SH-SY5Y (cell line): ENCODE measurements around the gene MPRIP.

Experiments
- GATA2 ChIP-seq: IDR thresholded peaks from 2 replicates; pipeline ENCODE4 v1.6.1; 2011; ENCODE audit warnings: mild to moderate bottlenecking, low read depth, low read length
- GATA3 ChIP-seq: IDR thresholded peaks from 2 replicates; pipeline ENCODE4 v1.6.1; 2011; ENCODE audit warnings: low read depth, mild to moderate bottlenecking, low read length, moderate library complexity

The MPRIP gene

GRCh38 chr17:17060001-17060922, 18.0 kb downstream of the MPRIP start:
- TF ChIP-seq GATA2: no peak
- no peak for TF ChIP-seq GATA3

- no peak for TF ChIP-seq GATA2
- TF ChIP-seq GATA3: no peak
Measured at GRCh38 chr17:17060930-17061329, 18.7 kb downstream of the MPRIP start.

GRCh38 chr17:17061516-17061915, 19.3 kb downstream of the MPRIP start:
- TF ChIP-seq GATA3: no peak
- TF ChIP-seq GATA2: no peak

- TF ChIP-seq GATA2: no peak
- no peak for TF ChIP-seq GATA3
Measured at GRCh38 chr17:17062356-17062755, 20.1 kb downstream of the MPRIP start.

GRCh38 chr17:17062866-17063265, 20.6 kb downstream of the MPRIP start:
- TF ChIP-seq GATA2 (no peak), GATA3 (no peak)

GRCh38 chr17:17063546-17064122, 21.4 kb downstream of the MPRIP start:
- TF ChIP-seq GATA3 (no peak), GATA2 (no peak)

DNA sequence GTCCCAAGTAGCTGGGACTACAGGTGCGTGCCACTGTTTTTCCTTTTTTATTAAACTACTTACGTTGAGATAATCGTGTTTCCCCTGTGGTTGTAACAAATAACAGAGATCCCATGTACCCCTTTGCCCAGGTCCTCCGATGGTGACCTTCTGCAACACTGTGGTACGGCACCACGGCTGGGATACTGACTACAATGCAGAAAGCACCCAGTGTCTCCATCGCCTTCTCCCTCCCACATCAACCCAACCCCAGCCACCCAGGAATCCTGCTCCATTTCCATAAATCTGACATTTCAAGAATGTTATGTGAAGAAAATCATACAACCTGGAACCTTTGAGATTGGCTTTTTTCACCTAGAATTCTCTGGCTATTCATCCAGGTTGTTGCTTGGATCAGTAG, 22.1 kb downstream of the MPRIP start:
- TF ChIP-seq GATA3: no peak
- no peak for TF ChIP-seq GATA2

DNA sequence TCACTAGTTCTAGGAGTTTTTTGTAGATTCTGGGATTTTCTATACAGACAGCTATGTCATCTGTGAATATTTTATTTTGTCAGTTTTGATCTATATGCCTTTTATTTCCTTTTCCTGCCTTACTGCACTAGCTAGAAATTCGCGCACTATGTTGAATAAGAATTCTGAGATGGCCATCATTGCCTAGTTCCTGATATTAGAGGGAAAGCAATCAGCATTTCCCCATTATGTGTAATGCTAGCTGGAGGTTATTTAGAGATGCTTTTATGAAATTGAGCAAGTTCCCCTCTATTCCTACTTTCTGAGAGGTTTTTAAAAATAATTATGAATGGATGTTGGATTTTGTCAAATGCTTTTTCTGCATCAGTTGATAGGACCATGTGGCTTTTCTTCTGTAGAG, 23.8 kb downstream of the MPRIP start:
- TF ChIP-seq GATA2 (no peak), GATA3 (no peak)

- TF ChIP-seq GATA3: no peak
- TF ChIP-seq GATA2: no peak
Measured at GRCh38 chr17:17067257-17067656, 25.0 kb downstream of the MPRIP start.

GRCh38 chr17:17069849-17070248, 27.6 kb downstream of the MPRIP start:
- no peak for TF ChIP-seq GATA2
- no peak for TF ChIP-seq GATA3

DNA sequence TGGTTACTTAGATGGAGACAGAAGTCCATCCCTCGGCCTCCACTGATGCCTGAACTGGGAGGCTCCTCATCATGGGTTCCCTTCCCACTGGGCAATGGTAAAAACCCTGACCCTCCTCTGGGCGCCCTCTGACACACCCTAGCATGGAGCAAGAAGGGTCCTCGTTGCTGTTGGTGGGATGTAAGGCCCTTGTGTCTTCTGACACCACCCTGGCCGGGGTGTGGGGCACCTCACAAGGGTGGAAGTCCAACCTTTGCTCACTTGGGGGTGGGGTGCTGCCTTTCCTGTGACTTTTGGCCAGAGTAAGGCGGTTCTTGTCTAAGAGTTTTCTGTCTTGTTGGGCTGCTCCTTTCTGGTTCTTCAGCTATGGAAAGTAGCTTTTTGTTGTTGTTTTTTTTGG, 28.7 kb downstream of the MPRIP start:
- TF ChIP-seq GATA2 (no peak), GATA3 (no peak)

DNA sequence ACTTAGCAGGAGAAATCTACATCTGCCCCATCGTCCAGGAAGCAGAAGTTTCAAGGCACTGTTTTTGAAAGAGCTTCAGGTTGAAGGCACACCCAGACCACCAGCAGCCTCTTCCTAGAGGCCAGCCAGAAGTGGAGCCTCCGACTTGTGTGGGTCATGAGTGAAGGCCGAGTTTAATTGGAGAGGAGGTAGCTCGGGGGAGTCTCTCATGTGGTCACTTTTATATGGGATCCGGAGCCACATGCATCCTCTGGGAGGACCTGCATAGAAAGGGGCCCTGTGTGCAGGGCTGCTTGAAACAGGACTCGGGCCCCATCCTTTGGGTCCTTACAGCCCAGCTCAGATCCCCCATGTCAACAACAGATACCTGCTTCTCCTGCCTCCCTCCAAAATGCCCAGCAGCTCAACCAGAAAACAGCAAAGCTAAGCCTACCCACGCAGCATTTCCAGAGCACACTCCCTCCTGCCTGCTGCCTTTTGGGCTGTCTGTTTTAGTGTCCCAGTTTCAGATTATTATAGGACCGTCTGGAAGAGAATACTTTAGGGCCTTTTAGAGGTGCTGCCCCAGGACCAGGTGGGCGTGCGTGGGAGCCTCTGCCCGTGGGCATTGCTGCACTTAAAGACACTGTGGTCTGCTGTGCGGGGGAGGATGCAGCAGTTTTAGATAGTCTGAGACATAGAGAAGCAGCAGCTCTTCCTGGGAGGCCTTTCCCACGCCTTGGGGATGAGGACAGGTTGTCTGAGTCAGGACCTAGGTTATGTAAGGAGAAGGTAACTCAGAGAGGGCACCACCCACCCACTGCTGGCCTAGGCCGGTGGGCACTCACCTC, 29.5 kb downstream of the MPRIP start:
- no peak for TF ChIP-seq GATA3
- no peak for TF ChIP-seq GATA2

GRCh38 chr17:17072546-17072945, 30.3 kb downstream of the MPRIP start:
- TF ChIP-seq GATA2 (no peak), GATA3 (no peak)

DNA sequence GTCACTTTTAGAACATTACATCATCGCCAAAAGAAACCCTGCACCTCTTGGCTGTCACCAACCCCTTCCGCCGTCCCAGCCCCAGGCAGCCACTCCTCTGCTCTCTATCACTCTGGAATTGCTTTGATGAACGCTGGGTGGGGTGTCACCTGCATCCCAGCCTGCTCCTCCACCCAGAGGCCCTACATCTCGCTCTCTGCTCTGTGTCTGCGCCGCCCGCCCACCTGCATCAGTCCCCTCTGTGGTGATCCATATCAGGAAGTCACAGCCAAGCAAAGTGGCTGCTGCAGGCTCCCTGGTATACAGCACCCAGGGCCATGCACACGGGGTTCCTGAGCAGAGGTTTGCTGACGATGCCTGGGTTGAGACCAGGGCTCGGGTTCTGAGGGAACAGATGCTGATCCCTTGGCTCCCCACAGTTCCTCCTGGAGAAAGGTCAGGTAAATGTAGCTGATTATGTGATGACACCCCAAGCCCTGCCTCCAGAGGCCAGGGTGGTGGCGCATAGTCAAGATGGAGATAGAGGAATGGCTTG, 30.8 kb downstream of the MPRIP start:
- TF ChIP-seq GATA2 (no peak), GATA3 (no peak)
